GM12891 (cell line): ENCODE measurements around the gene POLG.

Source experiments
- POLR2A ChIP-seq: IDR thresholded peaks from 2 replicates; pipeline ENCODE4 v1.6.1; 2011; ENCODE audit warnings: low read depth, low read length, control low read depth
- POLR2AphosphoS5 ChIP-seq: IDR thresholded peaks from 2 replicates; pipeline ENCODE4 v1.6.1; 2011; ENCODE audit warnings: low read depth, low read length, control low read depth
- TAF1 ChIP-seq: IDR thresholded peaks from 2 replicates; pipeline ENCODE4 v1.6.1; 2011; ENCODE audit warnings: low read depth, low read length, control low read depth

- TF ChIP-seq POLR2AphosphoS5 (no peak), POLR2A (no peak), TAF1 (no peak)
Measured at GRCh38 chr15:89325039-89325803, 9.4 kb downstream of the POLG start.
